Measurements from ENCODE around the gene PLEKHM1. TPM values are rescaled to one million over a fixed set of nuclear protein-coding genes. Genes with fewer than 3 reads are reported as not detected.

Gene PLEKHM1
- total RNA-seq, 1 donor from 2014 or later = 13.9 TPM

Small RNAs within 50 kb of the gene (small RNA-seq; reads per million reads assigned to genes)
- not detected for gene RF00017

Other genes with a start within 250 kb of the PLEKHM1 start
- gene SPATA32, start 228.6 kb downstream of the PLEKHM1 start, total RNA-seq = not detected
- 0.82 TPM for gene MAP3K14, start 173.7 kb downstream of the PLEKHM1 start, total RNA-seq
- 1.2 TPM for gene ARHGAP27, start 57.9 kb downstream of the PLEKHM1 start, total RNA-seq